Measurements from ENCODE around the gene CD22.

GRCh38 chr19:35295792-35296462 lies 33.1 kb upstream of the CD22 start:
- TF ChIP-seq POLR2A (IDR thresholded peaks at IDR 0.05), result no peak
- no peak for TF ChIP-seq CTCF (IDR thresholded peaks at IDR 0.05 in 8 of 11, conservative IDR thresholded peaks at IDR 0.05 in 3 of 11)
- peak; percentile 40 to 75 (median 66) for TF ChIP-seq POLR2AphosphoS5 (IDR thresholded peaks at IDR 0.05)
